GM19328 (cell line): ENCODE results near the gene PKD1.

ENCODE experiments used
- ATAC-seq: cut with Tn5 transposase; IDR thresholded peaks from one replicate; pipeline ENCODE4 v1.9.1; 2021; ENCODE audit warnings: mild to moderate bottlenecking, moderate library complexity; ENCODE audit not compliant: unreplicated experiment

The PKD1 gene

GRCh38 chr16:2056077-2056476 is 79.6 kb downstream of the PKD1 start:
- ATAC-seq, result no peak

GRCh38 chr16:2054543-2055245 is 81.0 kb downstream of the PKD1 start:
- no peak for ATAC-seq

- no peak for ATAC-seq
Measured at GRCh38 chr16:2053897-2054296, 81.8 kb downstream of the PKD1 start.

- no peak for ATAC-seq
Measured at GRCh38 chr16:2053211-2053610, 82.5 kb downstream of the PKD1 start.

- no peak for ATAC-seq
Measured at GRCh38 chr16:2048116-2048543, 87.6 kb downstream of the PKD1 start.

- ATAC-seq, result peak; percentile 91
Measured at GRCh38 chr16:2047330-2048115, 88.2 kb downstream of the PKD1 start, which contains the start of the genes NTHL1 and TSC2. TSS of gene NTHL1 (minus strand) at chr16:2047834. CDS start at chr16:2047823, 11 bp downstream. TSS of gene TSC2 (plus strand) at chr16:2047985. CDS start at chr16:2048616, 631 bp downstream.

GRCh38 chr16:2046893-2047329 is 88.8 kb downstream of the PKD1 start:
- ATAC-seq, result no peak

GRCh38 chr16:2045965-2046892 is 89.5 kb downstream of the PKD1 start:
- no peak for ATAC-seq

GRCh38 chr16:2044541-2044940 is 91.2 kb downstream of the PKD1 start:
- ATAC-seq, result no peak

GRCh38 chr16:2043667-2044451 is 91.8 kb downstream of the PKD1 start:
- no peak for ATAC-seq

- no peak for ATAC-seq
Measured at GRCh38 chr16:2042986-2043666, 92.6 kb downstream of the PKD1 start.

GRCh38 chr16:2042171-2042985 is 93.3 kb downstream of the PKD1 start:
- no peak for ATAC-seq

GRCh38 chr16:2040787-2041522 is 94.7 kb downstream of the PKD1 start:
- ATAC-seq, result no peak

GRCh38 chr16:2040041-2040786 is 95.5 kb downstream of the PKD1 start:
- ATAC-seq, result no peak

- ATAC-seq, result no peak
Measured at GRCh38 chr16:2039274-2040031, 96.2 kb downstream of the PKD1 start.
